ENCODE measurements around the gene ZNF827.

DNA sequence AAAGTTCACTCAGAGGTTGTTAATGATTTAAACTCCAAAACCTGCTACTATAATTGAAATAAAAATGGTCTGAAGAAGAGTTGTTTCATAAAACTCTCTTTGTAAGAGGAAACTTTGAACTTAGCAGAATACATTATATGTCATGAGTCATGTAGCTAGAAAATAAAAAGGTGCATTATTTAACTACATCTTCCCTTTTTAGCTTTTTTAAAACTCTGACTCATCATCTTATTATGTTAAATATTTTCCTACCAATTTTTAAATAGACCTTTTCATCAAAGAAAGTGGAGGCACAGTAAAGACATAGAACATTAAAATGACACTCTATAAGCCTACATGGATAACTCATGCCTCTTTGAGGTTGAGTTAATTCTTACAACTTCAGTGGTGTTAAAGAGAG lies 1.2 kb upstream of the ZNF827 start:
- TF ChIP-seq POLR2A (IDR thresholded peaks at IDR 0.05): no peak
- TF ChIP-seq, protein P1, sequence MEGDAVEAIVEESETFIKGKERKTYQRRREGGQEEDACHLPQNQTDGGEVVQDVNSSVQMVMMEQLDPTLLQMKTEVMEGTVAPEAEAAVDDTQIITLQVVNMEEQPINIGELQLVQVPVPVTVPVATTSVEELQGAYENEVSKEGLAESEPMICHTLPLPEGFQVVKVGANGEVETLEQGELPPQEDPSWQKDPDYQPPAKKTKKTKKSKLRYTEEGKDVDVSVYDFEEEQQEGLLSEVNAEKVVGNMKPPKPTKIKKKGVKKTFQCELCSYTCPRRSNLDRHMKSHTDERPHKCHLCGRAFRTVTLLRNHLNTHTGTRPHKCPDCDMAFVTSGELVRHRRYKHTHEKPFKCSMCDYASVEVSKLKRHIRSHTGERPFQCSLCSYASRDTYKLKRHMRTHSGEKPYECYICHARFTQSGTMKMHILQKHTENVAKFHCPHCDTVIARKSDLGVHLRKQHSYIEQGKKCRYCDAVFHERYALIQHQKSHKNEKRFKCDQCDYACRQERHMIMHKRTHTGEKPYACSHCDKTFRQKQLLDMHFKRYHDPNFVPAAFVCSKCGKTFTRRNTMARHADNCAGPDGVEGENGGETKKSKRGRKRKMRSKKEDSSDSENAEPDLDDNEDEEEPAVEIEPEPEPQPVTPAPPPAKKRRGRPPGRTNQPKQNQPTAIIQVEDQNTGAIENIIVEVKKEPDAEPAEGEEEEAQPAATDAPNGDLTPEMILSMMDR (IDR thresholded peaks at IDR 0.05 in 8 of 11, conservative IDR thresholded peaks at IDR 0.05 in 3 of 11): no peak

Measured in spleen (tissue), 7 donors.